Mesodermal cell (in vitro differentiated cells): Measurements from ENCODE around the gene UBE2E2.

Experiments used
- H3K27ac ChIP-seq: 2 replicates; pipeline ENCODE4 v1.7.0; 2013; ENCODE audit warnings: mild to moderate bottlenecking, low read depth, low read length, moderate library complexity; ENCODE audit not compliant: severe bottlenecking
- H3K36me3 ChIP-seq: 2 replicates; pipeline ENCODE4 v1.7.1; 2013; ENCODE audit warnings: mild to moderate bottlenecking, low read length, moderate library complexity; ENCODE audit not compliant: control insufficient read depth, insufficient read depth
- H3K4me1 ChIP-seq: one replicate; pipeline ENCODE4 v1.7.1; 2013; ENCODE audit warnings: mild to moderate bottlenecking, low read length; ENCODE audit not compliant: insufficient read depth, control insufficient read depth, poor library complexity, severe bottlenecking
- H3K4me3 ChIP-seq: 2 replicates; pipeline ENCODE4 v1.7.0; 2013; ENCODE audit warnings: low read length, control low read depth, mild to moderate bottlenecking; ENCODE audit not compliant: insufficient read depth, poor library complexity, severe bottlenecking; ENCODE audit errors: extremely low read depth
- H3K9me3 ChIP-seq: 2 replicates; pipeline ENCODE4 v1.7.1; 2013; ENCODE audit warnings: mild to moderate bottlenecking, low read length, moderate library complexity; ENCODE audit not compliant: control insufficient read depth
- WGBS, 2 experiments: methylation state at CpG; one replicate each; pipeline ENCODE4 v1.1.5; 2013; ENCODE audit warnings: missing lambda C conversion rate in 2 of 2; ENCODE audit not compliant: insufficient coverage in 2 of 2; 5-methylcytosine and 5-hydroxymethylcytosine counted together

UBE2E2 gene

GRCh38 chr3:23193831-23194230, 9.3 kb upstream of the UBE2E2 start:
- Histone ChIP-seq H3K27ac (no peak overlapping the region), H3K9me3 (no peaks in the 10 kb centered on the region), H3K4me1 (no peaks in the 10 kb centered on the region), H3K36me3 (no peaks in the 10 kb centered on the region), H3K4me3 (no peak overlapping the region)
- WGBS, 2 experiments = 86 to 100% methylated on average over 2 to 3 of the region's 3 CpGs

- Histone ChIP-seq H3K4me1 (no peaks in the 10 kb centered on the region), H3K4me3 (no peak overlapping the region), H3K36me3 (no peaks in the 10 kb centered on the region), H3K9me3 (no peaks in the 10 kb centered on the region), H3K27ac (no peak overlapping the region)
- WGBS, 2 experiments = 83 to 92% methylated on average over 2 to 3 of the region's 4 CpGs
These were observed 4.3 kb upstream of the UBE2E2 start for GRCh38 chr3:23198801-23199200.

- WGBS, 2 experiments = 86 to 100% methylated on average over 1 to 2 of the region's 5 CpGs
- no peak overlapping the region for H3K4me3 ChIP-seq
These were observed 3.5 kb upstream of the UBE2E2 start for GRCh38 chr3:23199649-23200048.

GRCh38 chr3:23201154-23201838, 1.8 kb upstream of the UBE2E2 start:
- no peak overlapping the region for H3K27ac ChIP-seq
- H3K4me3 ChIP-seq = no peak overlapping the region
- no peaks in the 10 kb centered on the region for H3K4me1 ChIP-seq
- 95 to 97% methylated on average over 5 to 7 of the region's 10 CpGs for WGBS, 2 experiments
- no peaks in the 10 kb centered on the region for H3K36me3 ChIP-seq
- no peaks in the 10 kb centered on the region for H3K9me3 ChIP-seq

More at GRCh38 chr3:23199649-23200048, 3.5 kb upstream of the UBE2E2 start:
- Histone ChIP-seq H3K36me3 (no peaks in the 10 kb centered on the region), H3K4me1 (no peaks in the 10 kb centered on the region), H3K27ac (no peak overlapping the region), H3K9me3 (no peaks in the 10 kb centered on the region)

GRCh38 chr3:23202203-23202920, 765 bp upstream of the UBE2E2 start:
- Histone ChIP-seq H3K4me3 (peak overlapping the region; percentile 81), H3K36me3 (no peaks in the 10 kb centered on the region), H3K27ac (no peak overlapping the region), H3K4me1 (no peaks in the 10 kb centered on the region), H3K9me3 (no peaks in the 10 kb centered on the region)
- WGBS, 2 experiments = 6 to 11% methylated on average over 20 to 23 of the region's 41 CpGs

GRCh38 chr3:23203708-23204330, 692 bp downstream of the UBE2E2 start:
- 0 to 2% methylated on average over 7 to 12 of the region's 19 CpGs for WGBS, 2 experiments
- no peaks in the 10 kb centered on the region for H3K4me1 ChIP-seq
- peak overlapping the region; percentile 53 for H3K27ac ChIP-seq
- peak overlapping the region; percentile 81 for H3K4me3 ChIP-seq
- H3K36me3 ChIP-seq = no peaks in the 10 kb centered on the region
- H3K9me3 ChIP-seq = no peaks in the 10 kb centered on the region

- H3K4me1 ChIP-seq = no peaks in the 10 kb centered on the region
- WGBS, 2 experiments = 87 to 95% methylated on average over 2 to 3 of the region's 3 CpGs
- no peaks in the 10 kb centered on the region for H3K9me3 ChIP-seq
- H3K4me3 ChIP-seq = no peak overlapping the region
- no peaks in the 10 kb centered on the region for H3K36me3 ChIP-seq
- H3K27ac ChIP-seq = no peak overlapping the region
These were observed 3.2 kb downstream of the UBE2E2 start for GRCh38 chr3:23206366-23206765.

GRCh38 chr3:23209103-23209502, 6.0 kb downstream of the UBE2E2 start:
- WGBS, 2 experiments = 0% methylated on average over 1 of the region's 1 CpG; no CpG with 5 or more reads in 1 of the 2 experiments
- no peak overlapping the region for H3K4me3 ChIP-seq
- no peaks in the 10 kb centered on the region for H3K36me3 ChIP-seq
- no peak overlapping the region for H3K27ac ChIP-seq
- no peaks in the 10 kb centered on the region for H3K4me1 ChIP-seq
- no peaks in the 10 kb centered on the region for H3K9me3 ChIP-seq

- Histone ChIP-seq H3K9me3 (no peaks in the 10 kb centered on the region), H3K36me3 (no peaks in the 10 kb centered on the region), H3K4me3 (no peak overlapping the region), H3K27ac (no peak overlapping the region), H3K4me1 (no peaks in the 10 kb centered on the region)
- 83 to 95% methylated on average over 3 to 4 of the region's 4 CpGs for WGBS, 2 experiments
These were observed 6.8 kb downstream of the UBE2E2 start for GRCh38 chr3:23209747-23210487.

- WGBS, 2 experiments = no CpG with 5 or more reads among the region's 2 CpGs
- no peaks in the 10 kb centered on the region for H3K36me3 ChIP-seq
- no peak overlapping the region for H3K4me3 ChIP-seq
- H3K27ac ChIP-seq = no peak overlapping the region
- no peaks in the 10 kb centered on the region for H3K9me3 ChIP-seq
- no peaks in the 10 kb centered on the region for H3K4me1 ChIP-seq
These were observed 10.7 kb downstream of the UBE2E2 start for GRCh38 chr3:23213813-23214212.
